ENCODE measurements around the gene NPPB.
"Not testable (repeated sequence)": the region's sequence is repeated elsewhere in the genome, so short reads cannot be mapped to it uniquely, and the experiment has no call there.

NPPB gene

GRCh38 chr1:11906870-11907269 is 48.1 kb upstream of the NPPB start:
- Histone ChIP-seq H3K36me3 (ENCODE audit: insufficient read depth, low read length) (no peaks in the 10 kb centered on the region), H2AFZ (ENCODE audit: low read length) (no peak overlapping the region), H3K79me2 (ENCODE audit: insufficient read depth, low read length) (no peaks in the 10 kb centered on the region), H4K20me1 (ENCODE audit: insufficient read depth, low read length, poor library complexity, severe bottlenecking) (no peaks in the 10 kb centered on the region), H3K27me3 (ENCODE audit: insufficient read depth, low read length, poor library complexity, severe bottlenecking) (no peaks in the 10 kb centered on the region), H3K9ac (ENCODE audit: low read depth, low read length, poor library complexity, severe bottlenecking) (no peak overlapping the region), H3K4me1 (ENCODE audit: insufficient read depth, low read length, poor library complexity, severe bottlenecking) (peaks cover 4% of the 10 kb centered on the region), H3F3A (ENCODE audit: low read depth) (peaks cover 16% of the 10 kb centered on the region), H3K9me2 (replicated peaks; ENCODE audit: low read depth, low read length) (no peaks in the 10 kb centered on the region), H3K4me3 (ENCODE audit: low read length, poor library complexity, severe bottlenecking) (no peak overlapping the region), H3K4me2 (ENCODE audit: low read depth, low read length, poor library complexity, severe bottlenecking) (peak overlapping the region; percentile 28), H3K9me3 (ENCODE audit: insufficient read depth, low read depth, low read length) (no peaks in the 10 kb centered on the region)
- TF ChIP-seq CTCF (conservative IDR thresholded peaks at IDR 0.05; ENCODE audit: low read length) (no peak), EZH2phosphoT487 (IDR thresholded peaks at IDR 0.05; ENCODE audit: borderline replicate concordance) (no peak)

- H3K4me3 ChIP-seq (ENCODE audit: low read length, poor library complexity, severe bottlenecking) = no peak overlapping the region
- H3F3A ChIP-seq (ENCODE audit: low read depth) = peaks cover 16% of the 10 kb centered on the region
- H3K4me2 ChIP-seq (ENCODE audit: low read depth, low read length, poor library complexity, severe bottlenecking) = no peak overlapping the region
- H4K20me1 ChIP-seq (ENCODE audit: insufficient read depth, low read length, poor library complexity, severe bottlenecking) = no peaks in the 10 kb centered on the region
- TF ChIP-seq EZH2phosphoT487 (IDR thresholded peaks at IDR 0.05; ENCODE audit: borderline replicate concordance) (no peak), CTCF (conservative IDR thresholded peaks at IDR 0.05; ENCODE audit: low read length) (no peak)
- no peak overlapping the region for H3K9ac ChIP-seq (ENCODE audit: low read depth, low read length, poor library complexity, severe bottlenecking)
- no peaks in the 10 kb centered on the region for H3K36me3 ChIP-seq (ENCODE audit: insufficient read depth, low read length)
- H3K9me3 ChIP-seq (ENCODE audit: insufficient read depth, low read depth, low read length) = no peaks in the 10 kb centered on the region
- H3K9me2 ChIP-seq (replicated peaks; ENCODE audit: low read depth, low read length) = no peaks in the 10 kb centered on the region
- no peaks in the 10 kb centered on the region for H3K79me2 ChIP-seq (ENCODE audit: insufficient read depth, low read length)
- no peak overlapping the region for H2AFZ ChIP-seq (ENCODE audit: low read length)
- no peaks in the 10 kb centered on the region for H3K27me3 ChIP-seq (ENCODE audit: insufficient read depth, low read length, poor library complexity, severe bottlenecking)
- H3K4me1 ChIP-seq (ENCODE audit: insufficient read depth, low read length, poor library complexity, severe bottlenecking) = peaks cover 4% of the 10 kb centered on the region
These were observed 46.2 kb upstream of the NPPB start for GRCh38 chr1:11904978-11905377.

GRCh38 chr1:11904156-11904555 is 45.4 kb upstream of the NPPB start:
- peaks cover 14% of the 10 kb centered on the region for H3F3A ChIP-seq (ENCODE audit: low read depth)
- H3K4me2 ChIP-seq (ENCODE audit: low read depth, low read length, poor library complexity, severe bottlenecking); H3K9me2 ChIP-seq (replicated peaks; ENCODE audit: low read depth, low read length); H3K4me1 ChIP-seq (ENCODE audit: insufficient read depth, low read length, poor library complexity, severe bottlenecking); H3K36me3 ChIP-seq (ENCODE audit: insufficient read depth, low read length); H3K79me2 ChIP-seq (ENCODE audit: insufficient read depth, low read length); H3K4me3 ChIP-seq (ENCODE audit: low read length, poor library complexity, severe bottlenecking); H3K9ac ChIP-seq (ENCODE audit: low read depth, low read length, poor library complexity, severe bottlenecking); H3K9me3 ChIP-seq (ENCODE audit: insufficient read depth, low read depth, low read length); H2AFZ ChIP-seq (ENCODE audit: low read length); H3K27me3 ChIP-seq (ENCODE audit: insufficient read depth, low read length, poor library complexity, severe bottlenecking); H4K20me1 ChIP-seq (ENCODE audit: insufficient read depth, low read length, poor library complexity, severe bottlenecking): not testable (repeated sequence)

- Histone ChIP-seq H3K4me1 (ENCODE audit: insufficient read depth, low read length, poor library complexity, severe bottlenecking) (peaks cover 4% of the 10 kb centered on the region), H2AFZ (ENCODE audit: low read length) (no peak overlapping the region), H3K9me2 (replicated peaks; ENCODE audit: low read depth, low read length) (no peaks in the 10 kb centered on the region), H3K9me3 (ENCODE audit: insufficient read depth, low read depth, low read length) (no peaks in the 10 kb centered on the region), H3K4me3 (ENCODE audit: low read length, poor library complexity, severe bottlenecking) (no peak overlapping the region), H3K79me2 (ENCODE audit: insufficient read depth, low read length) (no peaks in the 10 kb centered on the region), H3F3A (ENCODE audit: low read depth) (peaks cover 5% of the 10 kb centered on the region), H3K9ac (ENCODE audit: low read depth, low read length, poor library complexity, severe bottlenecking) (no peak overlapping the region), H4K20me1 (ENCODE audit: insufficient read depth, low read length, poor library complexity, severe bottlenecking) (no peaks in the 10 kb centered on the region), H3K27me3 (ENCODE audit: insufficient read depth, low read length, poor library complexity, severe bottlenecking) (no peaks in the 10 kb centered on the region), H3K36me3 (ENCODE audit: insufficient read depth, low read length) (no peaks in the 10 kb centered on the region), H3K4me2 (ENCODE audit: low read depth, low read length, poor library complexity, severe bottlenecking) (no peak overlapping the region)
- no peak for TF ChIP-seq EZH2phosphoT487 (IDR thresholded peaks at IDR 0.05; ENCODE audit: borderline replicate concordance)
- TF ChIP-seq CTCF (conservative IDR thresholded peaks at IDR 0.05; ENCODE audit: low read length) = no peak
These were observed 44.5 kb upstream of the NPPB start for GRCh38 chr1:11903210-11903609.

- not testable (repeated sequence) for H3K4me2 ChIP-seq (ENCODE audit: low read depth, low read length, poor library complexity, severe bottlenecking); H3K79me2 ChIP-seq (ENCODE audit: insufficient read depth, low read length); H3F3A ChIP-seq (ENCODE audit: low read depth); H4K20me1 ChIP-seq (ENCODE audit: insufficient read depth, low read length, poor library complexity, severe bottlenecking); H3K36me3 ChIP-seq (ENCODE audit: insufficient read depth, low read length); H3K9me3 ChIP-seq (ENCODE audit: insufficient read depth, low read depth, low read length); H3K27me3 ChIP-seq (ENCODE audit: insufficient read depth, low read length, poor library complexity, severe bottlenecking); H3K9me2 ChIP-seq (replicated peaks; ENCODE audit: low read depth, low read length); H3K4me3 ChIP-seq (ENCODE audit: low read length, poor library complexity, severe bottlenecking); H3K9ac ChIP-seq (ENCODE audit: low read depth, low read length, poor library complexity, severe bottlenecking); H2AFZ ChIP-seq (ENCODE audit: low read length); H3K4me1 ChIP-seq (ENCODE audit: insufficient read depth, low read length, poor library complexity, severe bottlenecking)
These were observed 42.7 kb upstream of the NPPB start for GRCh38 chr1:11901446-11901845.
